H9 (cell line): Measurements from ENCODE around the gene SEMA5A. TPM values are rescaled to one million over a fixed set of nuclear protein-coding genes. Genes with fewer than 3 reads are reported as not detected.

Experiments
- DNase-seq: peaks from one replicate; pipeline ENCODE4 v3.0.0-alpha.2; 2017
- H2AFZ ChIP-seq: one replicate; pipeline ENCODE4 v1.6.1; 2013; ENCODE audit warnings: mild to moderate bottlenecking, low read length, control low read depth, moderate library complexity
- H2AK5ac ChIP-seq: 2 replicates; pipeline ENCODE4 v1.6.1; 2013; ENCODE audit warnings: low read length, control low read depth, mixed read lengths; ENCODE audit not compliant: insufficient read length
- H2BK120ac ChIP-seq: one replicate; pipeline ENCODE4 v1.6.1; 2013; ENCODE audit warnings: low read depth, mild to moderate bottlenecking, low read length, control low read depth, inconsistent platforms; ENCODE audit not compliant: poor library complexity, severe bottlenecking
- H2BK12ac ChIP-seq: 2 replicates; pipeline ENCODE4 v1.6.1; 2013; ENCODE audit warnings: low read length, control low read depth, mixed read lengths, low read depth; ENCODE audit not compliant: insufficient read length
- H2BK15ac ChIP-seq: 2 replicates; pipeline ENCODE4 v1.6.1; 2013; ENCODE audit warnings: low read depth, low read length, control low read depth
- H2BK20ac ChIP-seq: one replicate; pipeline ENCODE4 v1.6.1; 2013; ENCODE audit warnings: low read depth, mild to moderate bottlenecking, low read length, control low read depth, inconsistent platforms; ENCODE audit not compliant: poor library complexity, severe bottlenecking
- H2BK5ac ChIP-seq: 2 replicates; pipeline ENCODE4 v1.6.1; 2013; ENCODE audit warnings: low read length, control low read depth, mixed read lengths; ENCODE audit not compliant: insufficient read length
- H3K14ac ChIP-seq: 2 replicates; pipeline ENCODE4 v1.6.1; 2013; ENCODE audit warnings: low read length, control low read depth; ENCODE audit not compliant: insufficient read depth
- H3K18ac ChIP-seq: 2 replicates; pipeline ENCODE4 v1.6.1; 2013; ENCODE audit warnings: low read depth, mild to moderate bottlenecking, mixed read lengths, low read length, control low read depth; ENCODE audit not compliant: insufficient read length
- H3K23ac ChIP-seq: 2 replicates; pipeline ENCODE4 v1.6.1; 2013; ENCODE audit warnings: low read length, control low read depth, mixed read lengths, low read depth; ENCODE audit not compliant: insufficient read length
- H3K23me2 ChIP-seq: 2 replicates; pipeline ENCODE4 v1.6.1; 2013; ENCODE audit warnings: low read depth, mild to moderate bottlenecking, mixed read lengths, low read length, control low read depth; ENCODE audit not compliant: insufficient read length, poor library complexity, severe bottlenecking
- H3K27ac ChIP-seq: 2 replicates; pipeline ENCODE4 v1.5.1; 2013; ENCODE audit warnings: low read length, control low read depth, mixed read lengths, low read depth; ENCODE audit not compliant: insufficient read length
- H3K27me3 ChIP-seq: 2 replicates; pipeline ENCODE4 v1.6.1; 2013; ENCODE audit warnings: low read length, control low read depth, inconsistent platforms; ENCODE audit not compliant: insufficient read depth
- H3K4ac ChIP-seq: 2 replicates; pipeline ENCODE4 v1.6.1; 2013; ENCODE audit warnings: low read depth, mild to moderate bottlenecking, control low read depth, inconsistent platforms, low read length, moderate library complexity
- H3K4me1 ChIP-seq: 2 replicates; pipeline ENCODE4 v1.6.1; 2013; ENCODE audit warnings: low read length, control low read depth, inconsistent platforms; ENCODE audit not compliant: insufficient read depth
- H3K4me2 ChIP-seq: 2 replicates; pipeline ENCODE4 v1.6.1; 2013; ENCODE audit warnings: low read length, control low read depth, mixed read lengths; ENCODE audit not compliant: insufficient read length, insufficient read depth
- H3K56ac ChIP-seq: 2 replicates; pipeline ENCODE4 v1.6.1; 2013; ENCODE audit warnings: low read depth, mild to moderate bottlenecking, mixed read lengths, low read length, control low read depth; ENCODE audit not compliant: insufficient read length
- H3K79me1 ChIP-seq: 2 replicates; pipeline ENCODE4 v1.6.1; 2013; ENCODE audit warnings: low read depth, mild to moderate bottlenecking, moderate library complexity, low read length, control low read depth, inconsistent platforms; ENCODE audit not compliant: insufficient read depth, poor library complexity, severe bottlenecking
- H3K79me2 ChIP-seq: 2 replicates; pipeline ENCODE4 v1.6.1; 2013; ENCODE audit warnings: low read length, control low read depth, inconsistent platforms; ENCODE audit not compliant: insufficient read depth
- H3K9ac ChIP-seq: 2 replicates; pipeline ENCODE4 v1.6.1; 2013; ENCODE audit warnings: low read length, control low read depth, mixed read lengths; ENCODE audit not compliant: insufficient read length; ENCODE audit errors: extremely low read depth
- H3K9me3 ChIP-seq: one replicate; pipeline ENCODE4 v1.6.1; 2013; ENCODE audit warnings: low read depth, low read length, inconsistent platforms; ENCODE audit not compliant: control insufficient read depth
- H3T11ph ChIP-seq: one replicate; pipeline ENCODE4 v1.6.1; 2013; ENCODE audit warnings: mild to moderate bottlenecking, low read length, control low read depth, inconsistent platforms
- H4K20me1 ChIP-seq: one replicate; pipeline ENCODE4 v1.6.1; 2013; ENCODE audit not compliant: control insufficient read depth, insufficient read length, insufficient read depth
- H4K5ac ChIP-seq: 2 replicates; pipeline ENCODE4 v1.6.1; 2013; ENCODE audit warnings: low read depth, mild to moderate bottlenecking, mixed read lengths, low read length, control low read depth; ENCODE audit not compliant: insufficient read length
- H4K8ac ChIP-seq: replicated peaks from 2 replicates; pipeline ENCODE4 v1.6.1; 2013; ENCODE audit warnings: low read length, control low read depth, mixed read lengths, low read depth; ENCODE audit not compliant: insufficient read length
- H4K91ac ChIP-seq: 2 replicates; pipeline ENCODE4 v1.6.1; 2013; ENCODE audit warnings: low read depth, mild to moderate bottlenecking, moderate library complexity, mixed read lengths, low read length, control low read depth; ENCODE audit not compliant: insufficient read length
- H3K27ac Mint-ChIP-seq, 3 experiments: 2 replicates in 2 of 3; 3 replicates in 1 of 3; pipeline ENCODE4 v1.8.0; 2020 to 2021; ENCODE audit warnings: mixed read lengths in 3 of 3, mild to moderate bottlenecking in 1 of 3, moderate library complexity in 1 of 3
- H3K27me3 Mint-ChIP-seq: 2 replicates; pipeline ENCODE4 v1.8.0; 2021; ENCODE audit warnings: low read depth, mild to moderate bottlenecking, moderate library complexity, mixed read lengths
- H3K36me3 Mint-ChIP-seq, 3 experiments: 2 replicates in 2 of 3; 3 replicates in 1 of 3; pipeline ENCODE4 v1.8.0; 2020 to 2021; ENCODE audit warnings: low read depth in 3 of 3, mixed read lengths in 3 of 3; ENCODE audit not compliant: insufficient read depth in 1 of 3
- H3K4me1 Mint-ChIP-seq, 2 experiments: 2 replicates each; pipeline ENCODE4 v1.8.0; 2020; ENCODE audit warnings: mixed read lengths in 2 of 2
- H3K4me3 Mint-ChIP-seq, 2 experiments: 2 replicates in 1 of 2; 3 replicates in 1 of 2; pipeline ENCODE4 v1.8.0; 2020 to 2021; ENCODE audit warnings: mild to moderate bottlenecking in 2 of 2, mixed read lengths in 2 of 2, moderate library complexity in 1 of 2
- H3K9me3 Mint-ChIP-seq, 2 experiments: 2 replicates in 1 of 2; 3 replicates in 1 of 2; pipeline ENCODE4 v1.8.0; 2020; ENCODE audit warnings: mild to moderate bottlenecking in 2 of 2, mixed read lengths in 2 of 2, moderate library complexity in 1 of 2
- WGBS: extraction: QIAGEN DNeasy Blood & Tissue Kit; methylation state at CpG from one replicate; pipeline ENCODE4 v1.1.7; 2013; ENCODE audit warnings: missing lambda C conversion rate, low lambda C conversion rate, mixed read lengths; ENCODE audit not compliant: insufficient read length; ENCODE audit errors: extremely low coverage; 5-methylcytosine and 5-hydroxymethylcytosine counted together
- total RNA-seq: library from RNA; stranded (reverse); gene quantifications from 2 replicates; pipeline ENCODE4 v1.2.1, GENCODE V29; 2021
- TF ChIP-seq, protein P1 (sequence below): fragments of 200-600 bp; sonication (generic); conservative IDR thresholded peaks from 3 replicates; pipeline ENCODE4 v1.8.0; 2021; ENCODE audit warnings: antibody characterized with exemption, mild to moderate bottlenecking

SEMA5A gene
- total RNA-seq, 1 experiment from 2014 or later, result 4.3 TPM

DNA sequence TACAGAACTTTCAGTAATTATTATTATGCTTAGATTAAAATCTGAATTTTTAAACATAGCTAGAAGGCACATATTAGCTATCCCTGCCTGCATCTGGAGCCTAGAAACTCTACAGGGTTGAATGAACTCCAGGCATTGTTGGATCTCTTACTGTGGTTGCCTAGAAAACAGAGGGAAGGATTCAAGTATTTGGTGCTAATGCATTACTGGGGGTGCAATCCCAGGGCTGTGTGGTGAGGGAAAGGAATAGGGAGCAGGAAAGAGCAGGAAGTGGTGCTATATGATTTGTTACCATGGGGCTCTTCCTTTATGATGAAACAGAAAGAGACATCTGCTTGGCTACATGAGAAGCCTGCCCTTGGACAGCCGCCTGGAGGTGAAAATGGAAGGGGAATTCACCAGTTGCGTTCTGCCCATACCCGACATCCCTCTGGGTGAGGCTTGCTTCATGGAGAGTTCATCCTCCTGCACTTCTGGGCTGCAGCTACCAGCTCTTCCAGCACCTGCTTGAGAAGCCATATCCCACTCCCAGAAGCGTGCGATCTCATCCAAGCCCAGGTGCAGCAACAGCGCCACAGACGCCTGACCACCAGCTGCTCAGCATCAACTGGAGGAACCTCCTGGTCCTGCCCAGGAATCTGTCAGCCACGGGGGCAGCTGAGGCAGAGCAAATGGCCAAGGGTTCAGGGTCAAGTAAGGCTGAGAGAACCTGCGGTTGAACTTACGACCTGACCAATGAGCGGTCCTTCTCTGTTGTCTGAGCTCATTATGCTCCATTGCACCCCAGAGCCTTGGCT lies 362.8 kb downstream of the SEMA5A start:
- no peaks in the 10 kb centered on the region for H3K9me3 ChIP-seq
- no peak overlapping the region for H3T11ph ChIP-seq
- no peak overlapping the region for H2BK15ac ChIP-seq
- no peak overlapping the region for H2BK5ac ChIP-seq
- no peaks in the 10 kb centered on the region for H4K20me1 ChIP-seq
- no peaks in the 10 kb centered on the region for H3K27me3 ChIP-seq
- H3K27ac ChIP-seq, result no peak overlapping the region
- no peak overlapping the region for H2BK12ac ChIP-seq
- H2AK5ac ChIP-seq, result no peak overlapping the region
- no peaks in the 10 kb centered on the region for H3K4me1 Mint-ChIP-seq
- no peak overlapping the region for H3K56ac ChIP-seq
- H2BK120ac ChIP-seq, result no peak overlapping the region
- H3K23me2 ChIP-seq, result no peaks in the 10 kb centered on the region
- H3K79me2 ChIP-seq, result no peaks in the 10 kb centered on the region
- no peak overlapping the region for H2BK20ac ChIP-seq
- DNase-seq, result no peak
- no CpG with 5 or more reads among the region's 11 CpGs for whole genome bisulfite sequencing
- H3K79me1 ChIP-seq, result no peaks in the 10 kb centered on the region
- H4K8ac ChIP-seq, result no peak overlapping the region
- no peak overlapping the region for H3K4ac ChIP-seq
- no peaks in the 10 kb centered on the region for H3K9me3 Mint-ChIP-seq
- H3K27me3 Mint-ChIP-seq, result no peaks in the 10 kb centered on the region
- H3K23ac ChIP-seq, result no peak overlapping the region
- no peak overlapping the region for H4K91ac ChIP-seq
- no peak overlapping the region for H3K14ac ChIP-seq
- H4K5ac ChIP-seq, result no peak overlapping the region
- H3K27ac Mint-ChIP-seq, result 0 out of 7 replicates have a peak overlapping the region, but pooled peaks of 1 of the 3 experiments have one; percentile 58
- no peak overlapping the region for H3K4me3 Mint-ChIP-seq
- H3K4me1 ChIP-seq, result no peaks in the 10 kb centered on the region
- TF ChIP-seq, protein P1, sequence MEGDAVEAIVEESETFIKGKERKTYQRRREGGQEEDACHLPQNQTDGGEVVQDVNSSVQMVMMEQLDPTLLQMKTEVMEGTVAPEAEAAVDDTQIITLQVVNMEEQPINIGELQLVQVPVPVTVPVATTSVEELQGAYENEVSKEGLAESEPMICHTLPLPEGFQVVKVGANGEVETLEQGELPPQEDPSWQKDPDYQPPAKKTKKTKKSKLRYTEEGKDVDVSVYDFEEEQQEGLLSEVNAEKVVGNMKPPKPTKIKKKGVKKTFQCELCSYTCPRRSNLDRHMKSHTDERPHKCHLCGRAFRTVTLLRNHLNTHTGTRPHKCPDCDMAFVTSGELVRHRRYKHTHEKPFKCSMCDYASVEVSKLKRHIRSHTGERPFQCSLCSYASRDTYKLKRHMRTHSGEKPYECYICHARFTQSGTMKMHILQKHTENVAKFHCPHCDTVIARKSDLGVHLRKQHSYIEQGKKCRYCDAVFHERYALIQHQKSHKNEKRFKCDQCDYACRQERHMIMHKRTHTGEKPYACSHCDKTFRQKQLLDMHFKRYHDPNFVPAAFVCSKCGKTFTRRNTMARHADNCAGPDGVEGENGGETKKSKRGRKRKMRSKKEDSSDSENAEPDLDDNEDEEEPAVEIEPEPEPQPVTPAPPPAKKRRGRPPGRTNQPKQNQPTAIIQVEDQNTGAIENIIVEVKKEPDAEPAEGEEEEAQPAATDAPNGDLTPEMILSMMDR, result no peak
- H3K18ac ChIP-seq, result no peak overlapping the region
- H3K36me3 Mint-ChIP-seq, result no peaks in the 10 kb centered on the region
- no peak overlapping the region for H3K4me2 ChIP-seq
- H2AFZ ChIP-seq, result no peak overlapping the region
- no peak overlapping the region for H3K9ac ChIP-seq
